B cell (primary cell): ENCODE data around the gene TTC9.

Source experiments
- CTCF ChIP-seq: fragments of 200-600 bp; IDR thresholded peaks from one replicate; pipeline ENCODE4 v1.8.0; 2022; ENCODE audit warnings: antibody characterized with exemption, mild to moderate bottlenecking
- EZH2 ChIP-seq: IDR thresholded peaks from 2 replicates; pipeline ENCODE4 v1.6.1; 2012; ENCODE audit warnings: borderline replicate concordance, low read depth, mild to moderate bottlenecking, moderate library complexity, low read length; ENCODE audit not compliant: insufficient read depth, poor library complexity, severe bottlenecking

DNA sequence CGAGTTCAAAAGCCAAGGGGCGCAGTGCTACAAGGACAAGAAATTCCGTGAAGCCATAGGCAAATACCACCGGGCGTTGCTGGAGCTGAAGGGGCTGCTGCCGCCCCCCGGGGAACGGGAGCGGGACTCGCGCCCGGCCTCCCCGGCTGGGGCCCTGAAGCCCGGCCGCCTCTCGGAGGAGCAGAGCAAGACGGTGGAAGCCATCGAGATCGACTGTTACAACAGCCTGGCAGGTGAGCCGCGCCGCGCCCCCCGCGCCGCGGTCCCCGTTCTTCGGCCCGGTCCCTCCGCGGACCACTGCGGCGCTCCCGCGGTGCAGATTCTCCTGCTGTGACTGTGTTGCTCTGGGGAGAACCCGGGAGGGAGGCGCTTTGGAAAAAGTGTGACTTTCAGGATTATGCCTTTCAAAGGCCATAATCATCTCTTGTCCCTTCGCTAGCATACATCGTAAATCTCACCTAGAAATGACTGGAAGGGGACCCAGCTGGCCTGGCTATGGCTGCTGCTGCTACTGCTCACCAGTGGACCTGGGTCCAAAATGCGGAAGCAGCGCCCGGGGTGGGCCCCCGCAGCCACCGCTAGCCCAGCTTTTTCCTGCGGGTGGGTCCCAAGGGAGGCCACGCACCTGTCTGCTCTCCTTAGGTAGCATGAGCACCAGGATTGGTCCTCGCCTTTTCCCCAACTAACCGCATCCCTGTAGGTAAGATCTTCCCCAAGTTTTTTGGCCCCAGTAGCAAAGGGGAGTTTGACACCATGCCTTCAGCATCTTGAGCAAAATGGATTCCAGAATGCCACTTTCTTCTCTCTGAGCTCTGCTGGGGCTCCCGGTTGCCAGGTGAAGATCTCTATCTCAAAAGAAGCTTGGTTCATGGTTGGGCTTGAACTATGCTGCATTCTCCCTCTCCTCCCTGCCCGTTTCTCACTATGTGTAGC lies 853 bp downstream of the TTC9 start:
- no peak for TF ChIP-seq CTCF
- TF ChIP-seq EZH2, result no peak
